HCT116 (cell line): Measurements from ENCODE around the gene HOXD9. TPM values are rescaled to one million over a fixed set of nuclear protein-coding genes. Genes with fewer than 3 reads are reported as not detected.

Experiments used
- EGR1 ChIP-seq: IDR thresholded peaks from 2 replicates; pipeline ENCODE4 v1.6.1; 2012; ENCODE audit warnings: low read depth
- EZH2 ChIP-seq: fragments of 200-600 bp; sonication (generic); IDR thresholded peaks from 2 replicates; pipeline ENCODE4 v1.6.1; 2017; ENCODE audit warnings: antibody characterized with exemption, mixed run types
- EZH2phosphoT487 ChIP-seq: fragments of 200-600 bp; IDR thresholded peaks from 2 replicates; pipeline ENCODE4 v1.6.1; 2018; ENCODE audit warnings: antibody characterized with exemption, borderline replicate concordance
- RAD21 ChIP-seq: IDR thresholded peaks from 2 replicates; pipeline ENCODE4 v1.6.1; 2012; ENCODE audit warnings: low read depth, mild to moderate bottlenecking
- REST ChIP-seq: IDR thresholded peaks from 2 replicates; pipeline ENCODE4 v1.6.1; 2012; ENCODE audit warnings: low read depth
- SIN3A ChIP-seq: IDR thresholded peaks from 2 replicates; pipeline ENCODE4 v1.6.1; 2012; ENCODE audit warnings: low read depth
- YY1 ChIP-seq: IDR thresholded peaks from 2 replicates; pipeline ENCODE4 v1.6.1; 2011; ENCODE audit warnings: low read length, low read depth, moderate library complexity, mild to moderate bottlenecking; ENCODE audit not compliant: insufficient replicate concordance; ENCODE audit errors: extremely low read depth
- total RNA-seq: library from RNA; stranded (reverse); gene quantifications from one replicate; pipeline ENCODE4 v1.2.1, GENCODE V29; 2021; ENCODE audit not compliant: unreplicated experiment

Gene HOXD9
- total RNA-seq, 1 experiment from 2014 or later = not detected

DNA sequence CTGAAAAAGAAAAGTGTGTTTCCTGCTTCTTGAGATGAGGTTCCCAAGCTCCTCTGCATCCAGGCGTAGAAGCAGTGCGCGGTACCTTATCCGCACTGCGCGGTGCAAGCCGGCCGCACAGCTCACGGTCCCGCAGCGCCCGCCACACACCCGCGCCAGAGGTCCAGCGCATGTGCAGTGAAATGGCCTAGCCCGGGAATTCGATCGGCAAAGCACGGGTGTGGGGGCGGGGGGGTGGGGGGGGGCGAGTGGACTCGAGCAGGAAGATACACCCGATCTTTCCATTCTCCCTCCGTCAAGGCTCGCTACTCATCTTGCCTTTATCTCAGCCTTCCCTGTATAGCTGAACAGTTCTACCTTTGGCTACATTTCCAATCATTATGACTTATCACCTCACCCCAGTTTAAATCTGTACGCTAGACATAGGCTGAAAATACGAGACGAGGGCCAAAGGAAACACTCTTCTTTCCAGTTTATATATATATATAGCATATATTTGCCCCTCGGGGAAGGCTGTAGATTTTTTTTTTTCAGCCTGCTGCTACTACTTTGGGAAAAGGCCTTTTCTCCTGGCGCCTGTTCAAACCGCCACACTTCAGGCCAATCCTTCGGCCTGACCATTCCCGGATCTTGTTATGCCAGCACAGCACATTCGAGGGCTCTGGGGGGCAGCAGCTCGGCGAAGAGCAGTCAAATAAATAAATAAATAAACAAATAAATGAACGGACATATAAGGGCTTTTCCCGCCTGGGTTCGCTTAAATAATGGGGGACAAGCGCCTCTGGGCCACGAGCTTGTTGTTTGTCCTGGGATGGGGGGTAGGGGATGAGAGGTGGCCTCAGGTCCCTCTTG lies 17.4 kb downstream of the HOXD9 start (continued):
- TF ChIP-seq REST (no peak), SIN3A (no peak), EZH2 (no peak), EGR1 (no peak), YY1 (no peak), RAD21 (no peak), EZH2phosphoT487 (no peak)
